ENCODE data around the gene PAIP2. TPM values are rescaled to one million over a fixed set of nuclear protein-coding genes. Genes with fewer than 3 reads are reported as not detected.
"Not testable (repeated sequence)": the region's sequence is repeated elsewhere in the genome, so short reads cannot be mapped to it uniquely, and the experiment has no call there.

PAIP2 gene
- total and polyA plus RNA-seq, 5 donors, result 125 to 183 (median 156) TPM

- Histone ChIP-seq H3K9me3 (ENCODE audit: control insufficient read depth, low read length) (no peaks in the 10 kb centered on the region), H3K4me3 (ENCODE audit: low read length) (no peak overlapping the region), H3K27me3 (ENCODE audit: control insufficient read depth, insufficient read depth) (no peaks in the 10 kb centered on the region), H3K27ac (ENCODE audit: low read length) (no peak overlapping the region), H3K4me1 (ENCODE audit: control insufficient read depth, insufficient read depth, low read length) (peaks cover 1% of the 10 kb centered on the region)
- ATAC-seq, result no peak
- intact Hi-C loops (cut with DNase I), result no loop called here
- DNase-seq, result peak in 2 of 3 donors; percentile 24 to 37
- WGBS, result 82% methylated on average over 15 of the region's 15 CpGs
Observed at GRCh38 chr5:139379626-139380449, 38.2 kb downstream of the PAIP2 start.

- Histone ChIP-seq H3K9me3 (ENCODE audit: control insufficient read depth, low read length) (no peaks in the 10 kb centered on the region), H3K4me1 (ENCODE audit: control insufficient read depth, insufficient read depth, low read length) (peaks cover 1% of the 10 kb centered on the region), H3K27me3 (ENCODE audit: control insufficient read depth, insufficient read depth) (no peaks in the 10 kb centered on the region), H3K27ac (ENCODE audit: low read length) (no peak overlapping the region), H3K4me3 (ENCODE audit: low read length) (no peak overlapping the region)
- ATAC-seq (no peak), DNase-seq (peak in 1 of 3 donors; percentile 24)
- WGBS, result 77% methylated on average over 28 of the region's 28 CpGs
- intact Hi-C loops (cut with DNase I), result no loop called here
Observed at GRCh38 chr5:139381837-139382761, 40.4 kb downstream of the PAIP2 start.

GRCh38 chr5:139382807-139383206, 41.2 kb downstream of the PAIP2 start:
- intact Hi-C loops (cut with DNase I), result no loop called here
- Histone ChIP-seq H3K27ac (ENCODE audit: low read length) (no peak overlapping the region), H3K27me3 (ENCODE audit: control insufficient read depth, insufficient read depth) (no peaks in the 10 kb centered on the region), H3K4me3 (ENCODE audit: low read length) (no peak overlapping the region), H3K9me3 (ENCODE audit: control insufficient read depth, low read length) (no peaks in the 10 kb centered on the region), H3K4me1 (ENCODE audit: control insufficient read depth, insufficient read depth, low read length) (peaks cover 1% of the 10 kb centered on the region)
- DNase-seq (peak in 1 of 3 donors; percentile 7), ATAC-seq (no peak)
- WGBS, result 43% methylated on average over 3 of the region's 3 CpGs

- WGBS, result 72% methylated on average over 10 of the region's 10 CpGs
- ATAC-seq (no peak), DNase-seq (peak in 1 of 3 donors; percentile 38)
- intact Hi-C loops (cut with DNase I), result no loop called here
- H3K9me3 ChIP-seq (ENCODE audit: control insufficient read depth, low read length), result no peaks in the 10 kb centered on the region
- no peaks in the 10 kb centered on the region for H3K27me3 ChIP-seq (ENCODE audit: control insufficient read depth, insufficient read depth)
- no peak within 1 kb of the TSS for H3K4me3 ChIP-seq (ENCODE audit: low read length)
- peaks cover 5% of the 10 kb centered on the region for H3K4me1 ChIP-seq (ENCODE audit: control insufficient read depth, insufficient read depth, low read length)
- H3K27ac ChIP-seq (ENCODE audit: low read length), result no peak within 1 kb of the TSS
Observed at GRCh38 chr5:139383275-139383992, 41.8 kb downstream of the PAIP2 start, which contains the start of gene SLC23A1. Gene SLC23A1 (minus strand): TSS chr5:139383297. CDS start chr5:139383253, 44 bp downstream.

- DNase-seq, result peak in 1 of 3 donors; percentile 64
- H3K27ac ChIP-seq (ENCODE audit: low read length), result no peak overlapping the region
- peak in 1 of 2 donors; percentile 8 for ATAC-seq
Observed at GRCh38 chr5:139383993-139384590, 42.4 kb downstream of the PAIP2 start.

GRCh38 chr5:139384591-139385051, 43.0 kb downstream of the PAIP2 start:
- peaks cover 5% of the 10 kb centered on the region for H3K4me1 ChIP-seq (ENCODE audit: control insufficient read depth, insufficient read depth, low read length)
- H3K27ac ChIP-seq (ENCODE audit: low read length), result peak overlapping the region; percentile 30
- ATAC-seq, result no peak
- peak overlapping the region; percentile 37 for H3K4me3 ChIP-seq (ENCODE audit: low read length)
- intact Hi-C loops (cut with DNase I), result no loop called here
- peak in 1 of 3 donors; percentile 24 for DNase-seq
- WGBS, result 73% methylated on average over 9 of the region's 9 CpGs
- H3K27me3 ChIP-seq (ENCODE audit: control insufficient read depth, insufficient read depth), result no peaks in the 10 kb centered on the region
- H3K9me3 ChIP-seq (ENCODE audit: control insufficient read depth, low read length), result no peaks in the 10 kb centered on the region

More at GRCh38 chr5:139383993-139384590, 42.4 kb downstream of the PAIP2 start:
- WGBS, result 81% methylated on average over 7 of the region's 7 CpGs
- no peaks in the 10 kb centered on the region for H3K9me3 ChIP-seq (ENCODE audit: control insufficient read depth, low read length)
- no peaks in the 10 kb centered on the region for H3K27me3 ChIP-seq (ENCODE audit: control insufficient read depth, insufficient read depth)
- H3K4me1 ChIP-seq (ENCODE audit: control insufficient read depth, insufficient read depth, low read length), result peaks cover 5% of the 10 kb centered on the region
- no peak overlapping the region for H3K4me3 ChIP-seq (ENCODE audit: low read length)
- intact Hi-C loops (cut with DNase I), result no loop called here

GRCh38 chr5:139385061-139386049, 43.7 kb downstream of the PAIP2 start:
- 47% methylated on average over 8 of the region's 8 CpGs for WGBS
- Histone ChIP-seq H3K4me1 (ENCODE audit: control insufficient read depth, insufficient read depth, low read length) (peaks cover 5% of the 10 kb centered on the region), H3K27me3 (ENCODE audit: control insufficient read depth, insufficient read depth) (no peaks in the 10 kb centered on the region), H3K4me3 (ENCODE audit: low read length) (peak overlapping the region; percentile 37), H3K9me3 (ENCODE audit: control insufficient read depth, low read length) (no peaks in the 10 kb centered on the region), H3K27ac (ENCODE audit: low read length) (peak overlapping the region; percentile 30)
- intact Hi-C loops (cut with DNase I), result no loop called here
- DNase-seq (peak in 1 of 3 donors; percentile 20), ATAC-seq (peak; percentile 3 to 29)

- Histone ChIP-seq H3K9me3 (ENCODE audit: control insufficient read depth, low read length) (no peaks in the 10 kb centered on the region), H3K4me3 (ENCODE audit: low read length) (no peak overlapping the region), H3K4me1 (ENCODE audit: control insufficient read depth, insufficient read depth, low read length) (peaks cover 5% of the 10 kb centered on the region), H3K27me3 (ENCODE audit: control insufficient read depth, insufficient read depth) (no peaks in the 10 kb centered on the region), H3K27ac (ENCODE audit: low read length) (no peak overlapping the region)
- ATAC-seq (no peak), DNase-seq (no peak)
- intact Hi-C loops (cut with DNase I), result no loop called here
- 82% methylated on average over 5 of the region's 5 CpGs for WGBS
Observed at GRCh38 chr5:139386050-139386438, 44.4 kb downstream of the PAIP2 start.

- 96% methylated on average over 10 of the region's 10 CpGs for WGBS
- H3K4me3 ChIP-seq (ENCODE audit: low read length); H3K27ac ChIP-seq (ENCODE audit: low read length); H3K4me1 ChIP-seq (ENCODE audit: control insufficient read depth, insufficient read depth, low read length); H3K9me3 ChIP-seq (ENCODE audit: control insufficient read depth, low read length); H3K27me3 ChIP-seq (ENCODE audit: control insufficient read depth, insufficient read depth); ATAC-seq; intact Hi-C loops (cut with DNase I): not testable (repeated sequence)
- DNase-seq, result peak in 1 of 3 donors; percentile 29
Observed at GRCh38 chr5:139386956-139387355, 45.3 kb downstream of the PAIP2 start.
